Measurements from ENCODE around the gene ERN2. TPM values are rescaled to one million over a fixed set of nuclear protein-coding genes. Genes with fewer than 3 reads are reported as not detected.
A peak's percentile ranks its signal among the peaks of the same experiment; 100 is the strongest.

Gene ERN2
- total RNA-seq, 1 donor from 2014 or later = not detected

DNA sequence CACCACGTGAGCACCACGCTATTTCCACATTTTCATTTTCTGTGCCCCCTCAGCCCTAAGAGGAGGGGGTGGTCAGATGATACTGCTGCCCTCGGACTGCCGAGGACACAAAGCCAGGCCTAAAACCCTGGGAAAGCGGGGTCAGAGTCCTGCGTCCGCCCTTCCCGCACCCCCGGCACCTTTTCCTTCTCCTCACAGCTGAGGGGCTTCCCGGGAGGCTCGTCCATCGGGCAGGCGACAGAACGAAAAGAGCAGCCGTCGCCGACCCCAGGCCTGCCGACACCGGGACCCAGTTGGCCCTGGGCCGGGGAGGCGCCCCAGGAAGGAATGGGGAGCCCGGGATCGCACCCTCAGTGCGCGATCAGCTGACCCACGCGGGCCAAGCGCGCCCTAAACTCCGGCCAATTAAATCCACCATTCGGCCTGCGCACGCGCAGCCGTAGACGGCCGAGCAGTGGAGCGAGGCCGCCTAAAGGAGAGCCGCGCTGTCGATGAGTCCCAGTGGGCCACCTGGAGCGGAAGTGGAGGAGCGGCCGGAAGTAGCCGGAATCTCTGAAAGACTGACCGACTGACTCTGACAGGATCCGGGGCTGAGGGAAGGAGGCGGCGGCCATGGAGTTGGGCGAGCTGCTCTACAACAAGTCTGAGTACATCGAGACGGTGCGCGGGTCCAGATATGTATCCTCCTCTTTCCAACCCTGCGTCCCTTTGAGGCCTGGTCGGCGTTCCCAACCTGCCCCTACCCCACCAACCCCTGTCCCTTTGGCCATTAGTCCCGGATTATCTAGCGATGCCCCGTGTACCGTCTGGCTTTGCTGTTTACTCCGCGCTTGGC lies 71.9 kb downstream of the ERN2 start, which contains the start of the genes DCTN5 and PALB2:
DCTN5 (plus strand) TSS at position 536 of the 835 bp plus-strand sequence; CDS start at position 613, 77 bp downstream.
PALB2 (minus strand) TSS at position 380 of the 835 bp plus-strand sequence; CDS start at position 227, 153 bp downstream.
- CTCF ChIA-PET = no interaction called here
- intact Hi-C loops (cut with micrococcal nuclease) = loop anchor here (1.0 to 10.0 kb wide), 8 partner anchors 29 to 1088 kb away; partner anchors contain the start of genes EARS2, NDUFAB1, PLK1 and RBBP6
- TF ChIP-seq, protein P1, sequence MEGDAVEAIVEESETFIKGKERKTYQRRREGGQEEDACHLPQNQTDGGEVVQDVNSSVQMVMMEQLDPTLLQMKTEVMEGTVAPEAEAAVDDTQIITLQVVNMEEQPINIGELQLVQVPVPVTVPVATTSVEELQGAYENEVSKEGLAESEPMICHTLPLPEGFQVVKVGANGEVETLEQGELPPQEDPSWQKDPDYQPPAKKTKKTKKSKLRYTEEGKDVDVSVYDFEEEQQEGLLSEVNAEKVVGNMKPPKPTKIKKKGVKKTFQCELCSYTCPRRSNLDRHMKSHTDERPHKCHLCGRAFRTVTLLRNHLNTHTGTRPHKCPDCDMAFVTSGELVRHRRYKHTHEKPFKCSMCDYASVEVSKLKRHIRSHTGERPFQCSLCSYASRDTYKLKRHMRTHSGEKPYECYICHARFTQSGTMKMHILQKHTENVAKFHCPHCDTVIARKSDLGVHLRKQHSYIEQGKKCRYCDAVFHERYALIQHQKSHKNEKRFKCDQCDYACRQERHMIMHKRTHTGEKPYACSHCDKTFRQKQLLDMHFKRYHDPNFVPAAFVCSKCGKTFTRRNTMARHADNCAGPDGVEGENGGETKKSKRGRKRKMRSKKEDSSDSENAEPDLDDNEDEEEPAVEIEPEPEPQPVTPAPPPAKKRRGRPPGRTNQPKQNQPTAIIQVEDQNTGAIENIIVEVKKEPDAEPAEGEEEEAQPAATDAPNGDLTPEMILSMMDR (IDR thresholded peaks at IDR 0.05) = no peak
- peak; percentile 94 for ATAC-seq (ENCODE audit: low read depth)
- Mint-ChIP-seq H3K4me3 (peak within 1 kb of the TSS; percentile 98), H3K4me1 (peaks cover 37% of the 10 kb centered on the region), H3K27ac (peak within 1 kb of the TSS; percentile 97), H3K27me3 (no peaks in the 10 kb centered on the region), H3K36me3 (ENCODE audit: low read depth) (peaks cover 40% of the 10 kb centered on the region), H3K9me3 (no peaks in the 10 kb centered on the region)
- POLR2A ChIA-PET = interaction anchor here (0.6 to 1.7 kb wide), 4 partner anchors 10 to 483 kb away, joined by 3 to 5 read pairs (median 4); no protein-coding TSS in a partner anchor
- peak; percentile 81 for DNase-seq

DNA sequence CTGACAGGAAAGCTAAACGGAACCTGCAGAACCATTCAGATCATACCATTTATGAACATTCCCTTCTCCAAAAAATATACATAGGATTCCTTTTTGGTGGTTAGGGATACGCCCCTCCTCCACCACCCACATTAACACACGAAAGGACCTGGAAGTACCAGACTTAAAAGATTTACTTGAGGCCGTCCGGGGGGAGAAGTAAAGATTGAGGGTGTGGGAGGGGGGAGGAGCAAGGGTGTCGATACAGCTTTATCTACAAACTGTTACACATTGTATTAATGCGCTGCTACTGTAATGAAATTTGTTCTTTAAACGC lies 72.4 kb downstream of the ERN2 start:
- Mint-ChIP-seq H3K9me3 (no peaks in the 10 kb centered on the region), H3K27ac (peak overlapping the region; percentile 97), H3K27me3 (no peaks in the 10 kb centered on the region), H3K4me1 (peaks cover 31% of the 10 kb centered on the region), H3K4me3 (peak overlapping the region; percentile 98), H3K36me3 (ENCODE audit: low read depth) (peaks cover 40% of the 10 kb centered on the region)
- intact Hi-C loops (cut with micrococcal nuclease) = loop anchor here (2.0 to 10.0 kb wide), 2 partner anchors 84 to 122 kb away; no protein-coding TSS in a partner anchor
- POLR2A ChIA-PET = interaction anchor here (0.6 to 1.7 kb wide), 3 partner anchors 35 to 483 kb away, joined by 3 to 5 read pairs (median 4); no protein-coding TSS in a partner anchor
- TF ChIP-seq, protein P1 (IDR thresholded peaks at IDR 0.05) = no peak
- no peak for DNase-seq
- CTCF ChIA-PET = no interaction called here
- no peak for ATAC-seq (ENCODE audit: low read depth)

Other genes starting within 250 kb of the ERN2 start
- gene GGA2, start 202.7 kb downstream of the ERN2 start, total RNA-seq = 264 and 281 TPM in 2 replicates
- 24.9 and 27.5 TPM in 2 replicates for gene EARS2, start 155.9 kb downstream of the ERN2 start, total RNA-seq
- 47.9 and 52.2 TPM in 2 replicates for gene UBFD1, start 155.5 kb downstream of the ERN2 start, total RNA-seq
- gene NDUFAB1, start 116.9 kb downstream of the ERN2 start, total RNA-seq = 68.4 and 74.5 TPM in 2 replicates
- 16.0 and 19.8 TPM in 2 replicates for gene PALB2, start 71.9 kb downstream of the ERN2 start, total RNA-seq
- 62.8 and 64.1 TPM in 2 replicates for gene DCTN5, start 71.8 kb downstream of the ERN2 start, total RNA-seq
- 2.3 and 3.9 TPM in 2 replicates for gene PLK1, start 34.3 kb downstream of the ERN2 start, total RNA-seq
- gene CHP2, start 41.8 kb upstream of the ERN2 start, total RNA-seq = not detected in 2 replicates
- 122 and 146 TPM in 2 replicates for gene PRKCB, start 122.8 kb upstream of the ERN2 start, total RNA-seq